Psoas muscle (tissue), 8 donors: ENCODE results near the gene AHCYL1. TPM values are rescaled to one million over a fixed set of nuclear protein-coding genes. Genes with fewer than 3 reads are reported as not detected.

ENCODE experiments used
- ATAC-seq, 4 donors: fragments of 200-7000 bp; cut with Tn5 transposase; one replicate each; pipeline ENCODE4 v1.9.1; 2020; ENCODE audit warnings: moderate library complexity in 3 of 4, mild to moderate bottlenecking in 2 of 4
- DNase-seq, 2 donors: peaks; one replicate each; pipeline ENCODE4 v3.0.0-alpha.2; 2020
- H3K27ac ChIP-seq: fragments of 200-600 bp; one replicate; pipeline ENCODE4 v1.8.0; 2022
- H3K27me3 ChIP-seq, 3 donors: fragments of 200-600 bp in 1 of 3; one replicate each; pipeline versions ENCODE4 v1.6.1 to v1.8.0; 2013 to 2022; ENCODE audit warnings: low read length in 2 of 3, mild to moderate bottlenecking in 2 of 3, moderate library complexity in 1 of 3; ENCODE audit not compliant: insufficient read depth in 3 of 3
- H3K36me3 ChIP-seq, 2 donors: fragments of 200-600 bp in 1 of 2; one replicate each; pipeline versions ENCODE4 v1.6.1 to v1.8.0; 2013 to 2022; ENCODE audit warnings: low read depth in 1 of 2, mild to moderate bottlenecking in 1 of 2, moderate library complexity in 1 of 2; ENCODE audit not compliant: insufficient read depth in 1 of 2
- H3K4me1 ChIP-seq: fragments of 200-600 bp; one replicate; pipeline ENCODE4 v1.8.0; 2022
- H3K4me3 ChIP-seq: fragments of 200-600 bp; one replicate; pipeline ENCODE4 v1.8.0; 2022; ENCODE audit warnings: mild to moderate bottlenecking
- H3K9me3 ChIP-seq: fragments of 200-600 bp; one replicate; pipeline ENCODE4 v1.8.0; 2022
- WGBS, 3 donors: extraction: QIAGEN DNeasy Blood & Tissue Kit; methylation state at CpG; one replicate each; pipeline versions ENCODE4 v1.1.6 to v1.1.7; 2013; 5-methylcytosine and 5-hydroxymethylcytosine counted together
- intact Hi-C, 2 donors: fragments of 100-400 bp; cut with DNase I; formaldehyde crosslinking; loops; one replicate each; pipeline versions ENCODE4 v1.11.0 to v1.14.2; 2022
- polyA plus RNA-seq, 3 donors: library from polyadenylated mRNA; stranded (reverse); fragments of 200-250 nt; gene quantifications; one replicate each; pipeline ENCODE4 v1.2.3, GENCODE V29; 2013
- total RNA-seq, 4 donors: library from RNA; stranded (reverse); fragmentation: NEBNext Ultra II Directional in 2 of 4; extraction: Animal tissue kit (Norgen Biotek cat#: 25700) in 2 of 4; gene quantifications; one replicate each; pipeline versions ENCODE4 v1.2.1 to v1.2.4, GENCODE V29; 2021 to 2023
- TF ChIP-seq, protein P1 (sequence below): fragments of 200-600 bp; IDR thresholded peaks from one replicate; pipeline ENCODE4 v1.8.0; 2022; ENCODE audit warnings: antibody characterized with exemption
- donor health status: healthy with polysubstance abuse.
- donor health status: DM: no; HTN: no; CAD: no; lungs with moderate emphysema.
- donor health status: Bipolar disorder and iron deficiency.
- donor health status: healthy.
- donor health status: DM: yes; HTN: yes; CAD: no.
- donor health status: DM: no; HTN: no; CAD: no.
- donor health status: DM: no; HTN: no; CAD: no.
- donor health status: DM: yes; HTN: yes; CAD: no.

Gene AHCYL1
- total and polyA plus RNA-seq, 7 donors: 42.5 to 128 (median 60.2) TPM

DNA sequence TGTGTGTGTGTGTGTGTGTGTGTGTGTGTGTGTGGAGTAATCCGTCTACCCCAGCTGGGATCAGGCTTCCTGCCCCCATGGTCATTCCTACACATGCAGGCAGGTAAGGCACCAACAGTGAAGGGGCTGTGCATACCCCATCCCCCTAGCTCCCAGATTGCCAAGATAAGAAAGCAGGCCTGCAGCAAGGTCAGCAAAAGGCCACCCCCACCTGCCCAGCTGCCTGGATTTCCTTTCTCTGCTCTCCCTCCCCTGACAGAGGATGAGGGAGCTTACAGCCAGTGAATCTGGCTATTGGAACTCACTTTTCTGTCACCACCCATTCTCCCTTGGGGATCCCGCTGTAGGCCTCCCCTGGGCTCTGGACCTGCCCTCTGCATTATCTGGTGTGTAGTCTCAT, 78.0 kb downstream of the AHCYL1 start:
- intact Hi-C loops: no loop called here
- H3K27ac ChIP-seq: no peak overlapping the region
- 67 to 92% (median 84%) methylated on average over 2 of the region's 2 CpGs for WGBS, 3 donors
- TF ChIP-seq, protein P1, sequence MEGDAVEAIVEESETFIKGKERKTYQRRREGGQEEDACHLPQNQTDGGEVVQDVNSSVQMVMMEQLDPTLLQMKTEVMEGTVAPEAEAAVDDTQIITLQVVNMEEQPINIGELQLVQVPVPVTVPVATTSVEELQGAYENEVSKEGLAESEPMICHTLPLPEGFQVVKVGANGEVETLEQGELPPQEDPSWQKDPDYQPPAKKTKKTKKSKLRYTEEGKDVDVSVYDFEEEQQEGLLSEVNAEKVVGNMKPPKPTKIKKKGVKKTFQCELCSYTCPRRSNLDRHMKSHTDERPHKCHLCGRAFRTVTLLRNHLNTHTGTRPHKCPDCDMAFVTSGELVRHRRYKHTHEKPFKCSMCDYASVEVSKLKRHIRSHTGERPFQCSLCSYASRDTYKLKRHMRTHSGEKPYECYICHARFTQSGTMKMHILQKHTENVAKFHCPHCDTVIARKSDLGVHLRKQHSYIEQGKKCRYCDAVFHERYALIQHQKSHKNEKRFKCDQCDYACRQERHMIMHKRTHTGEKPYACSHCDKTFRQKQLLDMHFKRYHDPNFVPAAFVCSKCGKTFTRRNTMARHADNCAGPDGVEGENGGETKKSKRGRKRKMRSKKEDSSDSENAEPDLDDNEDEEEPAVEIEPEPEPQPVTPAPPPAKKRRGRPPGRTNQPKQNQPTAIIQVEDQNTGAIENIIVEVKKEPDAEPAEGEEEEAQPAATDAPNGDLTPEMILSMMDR: no peak
- DNase-seq: peak in 1 of 2 donors; percentile 28
- H3K27me3 ChIP-seq: peaks cover 0 to 11% (median 7%) of the 10 kb centered on the region in 3 donors
- H3K4me1 ChIP-seq: peaks cover under 1% of the 10 kb centered on the region
- H3K9me3 ChIP-seq: no peaks in the 10 kb centered on the region
- no peak for ATAC-seq
- no peak overlapping the region for H3K4me3 ChIP-seq
- peaks cover 0 to 43% of the 10 kb centered on the region in 2 donors for H3K36me3 ChIP-seq

DNA sequence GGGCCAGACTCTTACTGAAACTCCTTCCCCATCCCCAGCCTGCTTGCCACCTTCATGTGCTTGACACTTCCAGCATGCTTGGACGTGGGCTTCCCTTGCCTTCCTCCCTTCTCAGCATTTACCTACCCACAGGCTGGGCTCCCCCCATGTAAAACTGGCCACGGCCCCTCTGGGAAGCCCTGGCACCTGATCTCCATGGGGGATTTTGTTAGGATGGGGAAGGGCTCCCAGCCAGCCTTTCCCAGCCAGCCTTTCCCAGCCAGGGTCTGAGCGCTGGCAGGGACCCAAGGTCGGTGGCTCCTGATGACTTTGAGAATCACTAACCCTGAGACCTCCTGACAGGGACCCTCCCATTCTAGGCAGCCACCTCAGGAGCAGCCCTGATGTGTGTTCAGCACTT, 79.2 kb downstream of the AHCYL1 start:
- Histone ChIP-seq H3K27ac (no peak overlapping the region), H3K4me3 (no peak overlapping the region), H3K4me1 (peaks cover 8% of the 10 kb centered on the region), H3K9me3 (no peaks in the 10 kb centered on the region), H3K27me3 (peaks cover 0 to 23% (median 17%) of the 10 kb centered on the region in 3 donors), H3K36me3 (peaks cover 0 to 31% of the 10 kb centered on the region in 2 donors)
- ATAC-seq: no peak
- WGBS, 3 donors: 62 to 83% (median 80%) methylated on average over 2 to 4 of the region's 4 CpGs
- intact Hi-C loops: no loop called here
- no peak for DNase-seq
- TF ChIP-seq, protein P1: no peak

DNA sequence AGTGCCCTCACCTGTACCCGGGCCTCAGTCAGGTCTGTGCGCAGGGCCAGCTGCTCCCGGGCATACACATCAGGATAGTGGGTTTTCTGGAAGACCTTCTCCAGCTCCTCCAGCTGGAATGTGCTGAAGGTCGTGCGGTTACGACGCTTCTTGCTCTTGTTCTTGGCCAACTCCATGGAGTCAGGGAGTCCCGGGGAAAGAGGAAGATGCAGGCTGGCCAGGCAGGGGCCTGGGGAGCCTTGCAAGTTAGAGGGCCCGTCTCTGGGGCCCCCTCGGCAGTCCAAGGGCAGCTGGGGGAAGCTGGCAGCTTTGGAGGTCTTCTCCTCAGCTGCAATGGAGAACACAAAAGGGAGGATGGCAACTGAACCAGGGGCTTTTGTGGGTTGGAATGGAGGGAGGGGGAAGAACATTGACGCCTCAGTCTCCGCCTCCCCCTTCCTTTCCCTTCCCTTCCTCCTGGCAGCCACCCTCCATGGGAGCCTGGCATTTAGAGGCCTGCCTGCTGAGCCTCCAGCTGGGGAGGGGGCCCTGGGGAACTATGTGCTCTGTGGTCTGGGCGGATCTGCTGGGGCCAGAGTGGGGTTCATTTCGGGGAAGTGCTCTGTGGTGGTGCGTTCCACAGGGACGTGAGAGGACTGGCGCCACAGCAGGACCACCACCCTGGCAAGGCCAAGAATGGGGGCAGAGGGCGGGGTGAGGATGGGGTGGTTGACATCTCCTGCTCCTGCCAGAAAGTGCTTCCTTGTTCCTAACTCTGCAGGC, 80.2 kb downstream of the AHCYL1 start:
- Histone ChIP-seq H3K4me1 (peaks cover 8% of the 10 kb centered on the region), H3K4me3 (no peak overlapping the region), H3K9me3 (no peaks in the 10 kb centered on the region), H3K27ac (no peak overlapping the region), H3K36me3 (peaks cover 0 to 23% of the 10 kb centered on the region in 2 donors), H3K27me3 (peaks cover 0 to 32% (median 26%) of the 10 kb centered on the region in 3 donors)
- ATAC-seq: no peak
- 87 to 90% (median 89%) methylated on average over 18 of the region's 18 CpGs for WGBS, 3 donors
- TF ChIP-seq, protein P1: no peak
- intact Hi-C loops: no loop called here
- DNase-seq: no peak

DNA sequence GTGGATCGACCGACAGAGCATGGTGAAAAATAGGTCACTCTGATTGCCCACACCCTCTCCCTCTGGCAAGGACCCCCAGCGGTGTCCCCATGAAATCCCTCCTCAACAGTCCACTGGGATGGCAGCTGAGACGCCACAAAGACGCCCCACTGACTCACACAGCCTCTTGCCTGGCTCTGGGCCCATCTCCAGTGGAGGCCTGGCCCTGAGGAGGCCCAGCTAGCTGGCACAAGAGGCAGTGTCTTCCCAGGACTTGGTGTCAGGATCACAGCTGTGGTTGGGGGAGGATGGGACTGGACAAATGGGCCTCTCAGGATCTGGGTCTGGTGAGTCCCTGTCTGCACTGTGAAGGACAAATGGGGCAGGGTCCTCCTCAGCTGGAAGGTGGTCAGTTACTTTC, 81.3 kb downstream of the AHCYL1 start:
- intact Hi-C loops: no loop called here
- peaks cover 11% of the 10 kb centered on the region for H3K4me1 ChIP-seq
- H3K36me3 ChIP-seq: peaks cover 0 to 14% of the 10 kb centered on the region in 2 donors
- TF ChIP-seq, protein P1: no peak
- ATAC-seq: no peak
- H3K27me3 ChIP-seq: peaks cover 0 to 42% (median 30%) of the 10 kb centered on the region in 3 donors
- 74 to 92% (median 78%) methylated on average over 5 of the region's 5 CpGs for WGBS, 3 donors
- H3K27ac ChIP-seq: no peak overlapping the region
- no peak for DNase-seq
- no peak overlapping the region for H3K4me3 ChIP-seq
- no peaks in the 10 kb centered on the region for H3K9me3 ChIP-seq
